Hepatic stellate cell (primary cell): ENCODE data around the gene GOLGA8O.
"Not testable (repeated sequence)": the region's sequence is repeated elsewhere in the genome, so short reads cannot be mapped to it uniquely, and the experiment has no call there.

Experiments used
- DNase-seq: peaks from one replicate; pipeline ENCODE4 v3.0.0; 2011; ENCODE audit warnings: low spot score

GOLGA8O gene, protein sequence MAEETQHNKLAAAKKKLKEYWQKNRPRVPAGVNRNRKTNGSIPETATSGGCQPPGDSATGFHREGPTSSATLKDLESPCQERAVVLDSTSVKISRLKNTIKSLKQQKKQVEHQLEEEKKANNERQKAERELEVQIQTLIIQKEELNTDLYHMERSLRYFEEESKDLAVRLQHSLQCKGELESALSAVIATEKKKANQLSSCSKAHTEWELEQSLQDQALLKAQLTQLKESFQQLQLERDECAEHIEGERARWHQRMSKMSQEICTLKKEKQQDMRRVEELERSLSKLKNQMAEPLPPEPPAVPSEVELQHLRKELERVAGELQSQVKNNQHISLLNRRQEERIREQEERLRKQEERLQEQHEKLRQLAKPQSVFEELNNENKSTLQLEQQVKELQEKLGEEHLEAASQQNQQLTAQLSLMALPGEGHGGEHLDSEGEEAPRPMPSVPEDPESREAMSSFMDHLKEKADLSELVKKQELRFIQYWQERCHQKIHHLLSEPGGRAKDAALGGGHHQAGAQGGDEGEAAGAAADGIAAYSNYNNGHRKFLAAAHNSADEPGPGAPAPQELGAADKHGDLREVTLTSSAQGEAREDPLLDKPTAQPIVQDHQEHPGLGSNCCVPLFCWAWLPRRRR

DNA sequence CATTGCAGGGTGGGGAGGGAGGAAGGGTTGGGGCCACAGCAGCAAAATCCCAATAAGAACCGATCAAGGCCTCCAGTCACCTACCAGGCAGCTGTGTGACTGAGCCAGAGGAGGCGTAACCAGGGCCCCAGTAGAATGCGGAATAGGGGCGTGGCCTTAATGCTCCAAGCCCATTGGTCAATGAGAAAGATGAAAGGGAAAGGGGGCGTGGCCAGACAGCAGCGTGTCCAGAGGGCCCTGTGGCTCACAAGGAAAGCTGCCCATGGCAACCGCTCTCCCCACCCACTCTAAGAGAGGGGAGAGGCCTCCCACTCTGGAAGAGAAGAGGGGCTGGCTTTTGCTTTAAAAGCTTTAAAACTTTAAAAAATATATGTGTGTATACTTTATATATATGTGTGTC is at the start of gene GOLGA8O:
GOLGA8O (minus strand) TSS at position 101 of the 400 bp plus-strand sequence; CDS start at position 3, 98 bp downstream.
- not testable (repeated sequence) for DNase-seq

DNA sequence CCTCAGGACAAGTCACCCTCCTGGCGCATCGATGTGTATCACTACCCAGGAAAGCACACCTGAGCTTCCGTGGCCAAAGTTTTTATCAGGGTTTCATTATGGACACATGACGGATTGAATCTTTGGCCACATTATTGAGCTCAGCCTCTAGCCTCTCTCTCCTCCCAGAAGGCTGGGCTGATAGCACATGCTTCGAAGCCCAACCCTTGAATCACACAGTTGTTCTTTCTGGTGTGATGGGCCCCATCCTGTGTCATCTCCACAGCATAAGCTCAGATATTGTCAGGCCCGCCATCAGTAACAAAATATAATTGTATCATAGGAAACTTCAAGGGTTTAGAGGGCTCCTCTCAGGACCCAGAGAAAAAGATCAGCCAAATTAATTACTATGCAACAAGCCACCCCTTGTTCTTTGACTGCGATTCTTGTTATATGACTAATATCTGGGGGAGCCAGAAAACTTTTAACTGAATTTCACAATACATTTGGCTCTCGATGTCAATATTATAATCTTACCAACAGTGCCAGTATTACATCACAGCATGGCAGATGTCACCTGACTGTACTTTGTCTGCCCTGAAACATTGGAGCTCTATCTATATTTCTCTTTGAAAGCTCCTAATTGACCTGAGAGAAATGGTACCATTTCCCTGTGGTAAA is 48.8 kb upstream of the GOLGA8O start:
- DNase-seq: not testable (repeated sequence)

DNA sequence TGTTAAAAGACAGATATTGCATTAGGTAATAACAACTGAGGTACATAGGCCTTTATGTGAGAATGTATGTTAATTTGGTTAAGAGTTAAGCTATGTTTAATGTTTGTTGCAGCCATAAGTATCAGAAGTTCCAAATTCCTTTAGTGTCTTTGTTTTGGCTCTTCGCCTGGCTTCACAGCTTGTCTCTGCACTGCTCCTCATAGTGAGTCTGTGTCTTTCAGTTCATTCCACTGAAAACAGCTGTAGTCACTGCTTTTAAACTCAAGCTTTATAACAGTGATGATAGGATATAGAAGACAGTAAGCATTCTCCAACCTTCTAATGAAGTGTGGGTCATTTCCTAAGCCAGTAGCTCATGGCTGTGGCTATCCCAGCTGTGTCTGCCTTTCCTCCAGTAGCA is 47.5 kb upstream of the GOLGA8O start:
- not testable (repeated sequence) for DNase-seq

DNA sequence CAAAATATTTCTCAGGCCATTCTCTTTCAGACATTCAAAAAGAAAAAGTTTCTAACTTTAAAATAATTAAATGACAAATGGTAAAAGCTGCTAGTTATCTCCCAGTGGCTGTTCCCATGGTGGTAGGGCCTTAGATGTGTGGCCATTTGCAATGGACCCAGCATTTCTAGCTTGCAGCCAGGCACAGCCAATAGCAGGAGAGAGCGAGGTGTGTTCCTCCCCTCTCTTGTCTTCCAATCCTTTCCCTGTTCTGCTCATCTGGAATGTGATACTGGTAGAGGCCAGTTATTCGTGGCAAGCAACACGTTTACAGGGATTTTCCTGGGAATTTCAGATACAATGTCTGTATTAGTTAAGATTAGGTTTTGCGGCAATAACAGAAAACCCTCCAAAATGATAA is 37.3 kb upstream of the GOLGA8O start:
- DNase-seq: not testable (repeated sequence)

DNA sequence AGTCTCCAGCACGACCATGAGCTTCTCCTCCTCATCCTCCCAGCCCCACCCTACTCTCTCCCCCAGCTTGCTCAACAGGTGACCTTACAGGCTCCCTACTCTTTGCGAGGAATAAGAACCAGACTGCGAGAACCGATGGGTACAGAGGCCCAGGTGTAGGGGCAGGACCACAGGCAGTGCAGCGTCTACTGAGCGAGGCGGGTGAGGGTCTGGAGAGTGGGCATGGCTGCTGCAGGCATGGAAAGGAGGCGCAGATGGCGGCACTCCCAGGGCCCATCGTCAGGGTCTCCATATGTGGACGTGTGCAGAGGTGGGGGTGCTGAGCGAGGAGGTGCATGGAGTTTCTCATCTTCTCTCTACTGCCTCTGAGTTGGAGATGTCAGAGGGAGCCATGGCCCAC is 31.0 kb upstream of the GOLGA8O start:
- not testable (repeated sequence) for DNase-seq

DNA sequence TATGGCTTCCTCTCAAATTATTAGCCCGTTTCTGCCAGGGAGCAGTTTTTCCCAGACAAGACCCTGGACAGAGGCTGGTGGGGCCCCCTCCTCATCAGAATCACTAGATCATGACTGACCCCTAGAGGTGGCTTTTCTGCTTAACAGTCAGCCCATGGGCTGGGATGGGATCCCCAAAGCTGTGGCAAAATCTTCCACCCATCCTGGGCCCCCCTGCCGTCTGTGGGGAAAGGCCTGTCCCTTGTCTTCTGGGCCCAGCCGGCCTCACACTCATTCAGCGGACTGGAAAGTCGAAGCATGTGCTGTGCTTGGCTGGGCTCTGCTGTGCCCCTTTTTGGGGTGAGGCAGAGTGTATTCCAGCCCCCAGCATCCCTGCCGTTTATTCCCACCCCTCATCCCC is 27.9 kb upstream of the GOLGA8O start:
- DNase-seq: not testable (repeated sequence)

DNA sequence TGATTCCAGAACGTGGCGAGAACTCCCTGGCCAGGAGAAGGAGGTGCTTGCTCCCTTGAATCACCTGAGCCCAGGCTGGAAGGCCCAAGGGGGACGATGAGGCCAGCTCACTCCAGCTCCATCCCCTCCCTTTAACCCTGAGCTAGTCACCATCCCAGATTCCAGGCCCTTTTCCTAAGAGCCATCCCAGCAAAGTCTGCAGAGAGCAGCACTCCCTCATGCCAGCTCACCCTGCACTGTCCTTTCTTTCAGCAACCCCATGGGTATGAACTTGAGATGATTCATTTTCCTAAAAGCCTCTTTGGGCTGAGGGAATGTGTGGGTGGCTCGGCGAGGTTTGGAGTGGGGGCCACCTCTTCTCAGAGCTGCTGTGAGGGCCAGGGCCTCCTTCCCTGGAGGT is 26.2 kb upstream of the GOLGA8O start:
- DNase-seq: not testable (repeated sequence)

DNA sequence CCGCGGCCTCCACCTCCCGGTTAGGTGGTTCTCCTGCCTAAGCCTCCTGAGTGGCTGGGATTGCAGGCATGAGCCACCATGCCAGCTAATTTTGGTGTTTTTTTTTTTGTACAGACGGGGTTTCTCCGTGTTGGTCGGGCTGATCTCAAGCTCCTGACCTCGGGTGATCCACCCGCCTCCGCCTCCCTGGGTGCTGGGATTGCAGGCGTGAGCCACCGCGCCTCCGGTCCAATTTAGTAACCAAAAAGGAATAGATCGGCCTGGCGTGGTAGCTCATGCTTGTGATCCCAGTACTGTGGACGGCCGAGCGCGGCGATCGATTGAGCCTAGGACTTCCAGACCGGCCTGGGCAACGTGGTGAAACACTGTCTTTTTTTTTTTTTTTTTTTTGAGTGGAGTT is 12.6 kb upstream of the GOLGA8O start:
- DNase-seq: not testable (repeated sequence)

DNA sequence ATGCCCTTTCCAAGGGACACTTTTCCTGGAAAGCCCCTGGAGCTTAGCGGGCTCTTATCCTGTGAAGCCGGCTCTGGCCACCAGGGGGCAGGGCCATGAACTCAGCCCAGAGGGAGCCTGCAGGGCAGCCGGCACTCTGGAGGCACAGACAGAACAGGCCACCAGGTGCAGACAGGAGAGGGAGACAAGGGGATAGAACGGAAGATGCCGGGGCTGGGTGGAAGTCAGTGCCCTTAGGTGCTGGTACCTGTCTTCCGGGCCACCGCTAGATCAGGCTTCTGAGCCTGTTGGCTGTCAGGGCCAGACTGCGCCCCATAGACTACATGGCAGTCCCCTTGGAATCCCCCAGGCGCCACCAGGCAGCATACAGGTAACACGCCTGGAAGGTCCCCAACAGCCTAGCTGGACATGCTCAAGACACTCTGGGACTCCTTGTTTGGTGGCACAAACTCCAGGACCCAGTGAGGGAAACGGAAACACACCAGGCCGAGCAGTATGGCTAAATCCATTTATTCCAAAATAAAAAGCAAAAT is 14.9 kb downstream of the GOLGA8O start:
- not testable (repeated sequence) for DNase-seq

DNA sequence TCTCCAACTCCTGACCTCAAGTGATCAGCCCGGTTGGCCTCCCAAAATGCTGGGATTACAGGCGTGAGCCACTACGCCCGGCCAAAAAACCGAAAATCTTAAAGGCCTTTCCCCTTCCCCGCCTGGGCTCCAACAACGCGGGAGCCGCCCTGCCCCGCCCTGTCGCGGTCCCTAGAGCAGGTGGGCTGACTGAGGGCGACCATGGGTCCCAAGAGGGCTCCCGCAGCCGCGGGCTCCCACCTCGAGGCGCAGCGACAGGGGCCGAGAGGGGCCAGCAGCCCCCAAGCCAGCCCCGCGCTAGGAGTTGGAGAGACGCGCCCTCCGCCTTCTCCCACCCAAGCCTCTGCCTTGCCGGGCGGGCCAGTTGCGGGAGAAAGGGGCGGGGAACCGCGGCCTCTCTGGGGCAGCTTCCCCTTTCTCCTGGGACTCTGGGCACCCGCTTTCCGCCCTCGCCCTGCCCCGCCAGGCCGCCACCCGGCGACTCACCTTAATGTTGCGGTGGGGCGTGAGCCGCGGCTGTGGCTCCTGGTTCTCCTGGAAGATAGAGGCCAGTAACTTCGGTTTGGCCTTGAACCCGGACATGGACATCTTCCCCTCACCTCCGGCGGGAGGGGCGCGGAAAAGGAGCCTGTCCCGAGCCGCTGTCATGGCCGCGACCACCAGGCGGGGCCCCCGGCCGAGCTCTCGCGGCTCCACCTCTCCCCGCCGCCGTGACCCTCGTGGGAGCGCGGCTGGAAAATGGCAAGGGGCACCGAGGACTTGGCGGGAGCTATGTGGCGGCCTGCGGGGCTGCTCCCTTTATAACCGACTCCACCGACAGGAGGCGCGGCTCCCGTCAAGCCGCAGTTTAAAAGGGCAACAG is 21.1 kb downstream of the GOLGA8O start:
- not testable (repeated sequence) for DNase-seq

DNA sequence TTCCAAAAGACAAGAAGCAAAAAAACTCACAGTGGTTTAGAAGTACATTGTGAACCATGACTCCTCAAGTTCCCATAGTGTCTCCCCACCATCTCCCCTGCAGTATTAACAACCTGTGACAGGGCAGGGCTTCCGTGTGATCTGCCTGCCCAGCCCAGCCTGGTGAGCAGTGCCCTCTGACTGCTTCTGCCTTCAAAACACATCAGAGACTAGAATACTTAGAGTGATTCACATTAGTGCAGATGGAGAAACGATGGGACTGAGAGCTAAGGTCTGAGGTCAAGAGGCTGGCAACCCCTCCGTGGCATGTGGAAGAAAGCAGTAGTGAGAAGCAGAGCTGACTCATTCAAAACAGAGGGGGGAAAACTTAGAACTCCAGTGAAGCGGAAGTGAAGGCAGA is 27.8 kb downstream of the GOLGA8O start:
- DNase-seq: not testable (repeated sequence)

DNA sequence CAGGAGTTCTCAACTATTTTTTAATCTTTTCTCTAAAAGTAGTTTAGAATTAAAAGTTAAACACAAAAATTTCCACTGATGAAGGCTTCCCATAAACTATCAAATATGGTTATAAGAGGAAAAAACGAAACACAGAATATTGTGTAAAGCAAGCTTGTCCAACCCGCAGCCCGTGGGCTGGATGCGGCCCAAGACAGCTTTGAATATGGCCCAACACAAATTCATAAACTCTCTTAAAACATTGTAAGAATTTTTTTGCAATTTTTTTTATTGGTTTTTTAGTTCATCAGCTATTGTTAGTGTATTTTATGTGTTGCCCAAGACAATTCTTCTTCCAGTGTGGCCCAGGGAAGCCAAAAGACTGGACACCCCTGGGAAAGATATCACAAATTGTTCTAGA is 28.9 kb downstream of the GOLGA8O start:
- DNase-seq: not testable (repeated sequence)

DNA sequence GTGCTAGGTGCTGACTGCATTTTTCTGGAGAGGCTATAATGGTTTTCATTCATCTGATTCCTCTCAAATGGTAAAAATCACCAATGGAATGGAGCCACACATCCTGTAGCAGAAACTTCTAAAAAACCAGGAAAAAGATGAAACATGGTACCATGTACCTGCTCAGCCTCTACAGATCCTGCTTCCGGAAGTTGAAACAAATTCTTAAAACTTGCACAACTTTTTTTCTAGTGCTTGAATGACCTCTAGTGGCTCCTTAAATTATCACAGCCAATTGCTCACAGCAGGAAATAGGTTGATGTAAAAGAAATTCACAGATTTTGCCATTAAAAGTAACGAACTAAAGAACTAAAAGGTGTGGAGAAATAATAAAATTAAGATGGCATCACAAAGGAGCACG is 47.5 kb downstream of the GOLGA8O start:
- not testable (repeated sequence) for DNase-seq

DNA sequence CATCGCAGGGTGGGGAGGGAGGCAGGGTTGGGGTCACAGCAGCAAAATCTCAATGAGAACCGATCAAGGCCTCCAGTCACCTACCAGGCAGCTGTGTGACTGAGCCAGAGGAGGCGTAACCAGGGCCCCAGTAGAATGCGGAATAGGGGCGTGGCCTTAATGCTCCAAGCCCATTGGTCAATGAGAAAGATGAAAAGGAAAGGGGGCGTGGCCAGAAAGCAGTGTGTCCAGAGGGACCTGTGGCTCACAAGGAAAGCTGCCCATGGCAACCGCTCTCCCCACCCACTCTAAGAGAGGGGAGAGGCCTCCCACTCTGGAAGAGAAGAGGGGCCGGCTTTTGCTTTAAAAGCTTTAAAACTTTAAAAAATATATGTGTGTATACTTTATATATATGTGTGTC is 52.2 kb downstream of the GOLGA8O start, which contains the start of gene GOLGA8K:
GOLGA8K (minus strand) TSS at position 101 of the 400 bp plus-strand sequence; CDS start at position 3, 98 bp downstream.
- not testable (repeated sequence) for DNase-seq

DNA sequence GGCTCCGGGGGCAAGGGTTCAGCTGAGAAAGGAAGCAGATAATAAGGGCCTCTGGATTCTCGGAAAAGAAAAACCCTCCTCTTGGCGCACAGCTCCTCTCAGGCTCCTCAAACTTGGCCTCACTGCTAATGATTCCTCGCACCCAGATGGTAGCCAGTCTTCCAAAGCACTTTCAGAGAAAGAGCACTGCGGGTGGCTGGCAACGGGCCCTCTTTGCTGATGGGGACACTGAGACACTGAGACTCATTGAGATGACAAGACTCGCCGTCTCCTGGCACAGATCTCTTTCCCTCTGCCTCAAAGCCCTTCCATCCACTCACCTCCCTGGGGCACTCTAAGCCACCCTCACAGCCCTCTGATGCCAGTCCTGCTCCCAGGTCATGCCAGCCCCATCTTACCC is 58.9 kb downstream of the GOLGA8O start:
- DNase-seq: not testable (repeated sequence)
